Smooth muscle cell (in vitro differentiated cells): ENCODE data around the gene RCN2. TPM values are rescaled to one million over a fixed set of nuclear protein-coding genes. Genes with fewer than 3 reads are reported as not detected.

Source experiments
- DNase-seq: peaks from one replicate; lab custom pipeline; 2025; ENCODE audit not compliant: unreplicated experiment; lab: John Stamatoyannopoulos, UW
- H2AFZ ChIP-seq: fragments of 200-600 bp; sonication (generic); 2 replicates; pipeline ENCODE4 v1.6.0; 2016; ENCODE audit warnings: antibody characterized with exemption, low read depth, mild to moderate bottlenecking
- H3F3A ChIP-seq: fragments of 200-600 bp; sonication (generic); 2 replicates; pipeline ENCODE4 v1.6.0; 2017; ENCODE audit warnings: antibody characterized with exemption, low read depth
- H3K27ac ChIP-seq: fragments of 200-600 bp; sonication (generic); 2 replicates; pipeline ENCODE4 v1.5.1; 2016; ENCODE audit warnings: low read depth, mild to moderate bottlenecking
- H3K27me3 ChIP-seq: fragments of 200-600 bp; sonication (generic); 2 replicates; pipeline ENCODE4 v1.6.1; 2016; ENCODE audit warnings: low read depth, mild to moderate bottlenecking
- H3K36me3 ChIP-seq: fragments of 200-600 bp; sonication (generic); 2 replicates; pipeline ENCODE4 v1.5.1; 2016; ENCODE audit warnings: low read depth
- H3K4me1 ChIP-seq: fragments of 200-600 bp; sonication (generic); 2 replicates; pipeline ENCODE4 v1.5.1; 2016; ENCODE audit warnings: low read depth
- H3K4me2 ChIP-seq: fragments of 200-600 bp; sonication (generic); 2 replicates; pipeline ENCODE4 v1.6.0; 2016; ENCODE audit warnings: mild to moderate bottlenecking
- H3K4me3 ChIP-seq: fragments of 200-600 bp; sonication (generic); 2 replicates; pipeline ENCODE4 v1.5.1; 2016; ENCODE audit warnings: mild to moderate bottlenecking
- H3K79me2 ChIP-seq: fragments of 200-600 bp; sonication (generic); 2 replicates; pipeline ENCODE4 v1.6.0; 2016; ENCODE audit warnings: low read depth, mild to moderate bottlenecking
- H3K9ac ChIP-seq: fragments of 200-600 bp; sonication (generic); 2 replicates; pipeline ENCODE4 v1.6.0; 2016; ENCODE audit warnings: low read depth
- H3K9me3 ChIP-seq: fragments of 200-600 bp; sonication (generic); replicated peaks from 2 replicates; pipeline ENCODE4 v1.5.1; 2016; ENCODE audit warnings: low read depth
- H4K20me1 ChIP-seq: fragments of 200-600 bp; sonication (generic); 2 replicates; pipeline ENCODE4 v1.6.0; 2016; ENCODE audit warnings: low read depth
- WGBS: methylation state at CpG from one replicate; pipeline ENCODE4 v1.1.7; 2016; ENCODE audit warnings: low lambda C conversion rate; 5-methylcytosine and 5-hydroxymethylcytosine counted together
- polyA plus RNA-seq: library from polyadenylated mRNA; unstranded; fragments of >200 nt; fragmentation: Nextera tagmentation; extraction: Ambion mirVana; gene quantifications from 2 replicates; pipeline ENCODE4 v1.2.1, GENCODE V29; 2016
- total RNA-seq: library from RNA; depleted of rRNA; stranded (reverse); fragments of >200 nt; gene quantifications from 2 replicates; pipeline ENCODE4 v1.2.3, GENCODE V29; 2014
- TF ChIP-seq, protein P1 (sequence below): fragments of 200-600 bp; sonication (generic); IDR thresholded peaks from 2 replicates; pipeline ENCODE4 v1.5.1; 2017; ENCODE audit warnings: borderline replicate concordance, mild to moderate bottlenecking, antibody characterized with exemption; ENCODE audit not compliant: insufficient read depth, poor library complexity, severe bottlenecking

Gene RCN2
- total and polyA plus RNA-seq, 2 experiments from 2014 or later, result 190 to 200 TPM

DNA sequence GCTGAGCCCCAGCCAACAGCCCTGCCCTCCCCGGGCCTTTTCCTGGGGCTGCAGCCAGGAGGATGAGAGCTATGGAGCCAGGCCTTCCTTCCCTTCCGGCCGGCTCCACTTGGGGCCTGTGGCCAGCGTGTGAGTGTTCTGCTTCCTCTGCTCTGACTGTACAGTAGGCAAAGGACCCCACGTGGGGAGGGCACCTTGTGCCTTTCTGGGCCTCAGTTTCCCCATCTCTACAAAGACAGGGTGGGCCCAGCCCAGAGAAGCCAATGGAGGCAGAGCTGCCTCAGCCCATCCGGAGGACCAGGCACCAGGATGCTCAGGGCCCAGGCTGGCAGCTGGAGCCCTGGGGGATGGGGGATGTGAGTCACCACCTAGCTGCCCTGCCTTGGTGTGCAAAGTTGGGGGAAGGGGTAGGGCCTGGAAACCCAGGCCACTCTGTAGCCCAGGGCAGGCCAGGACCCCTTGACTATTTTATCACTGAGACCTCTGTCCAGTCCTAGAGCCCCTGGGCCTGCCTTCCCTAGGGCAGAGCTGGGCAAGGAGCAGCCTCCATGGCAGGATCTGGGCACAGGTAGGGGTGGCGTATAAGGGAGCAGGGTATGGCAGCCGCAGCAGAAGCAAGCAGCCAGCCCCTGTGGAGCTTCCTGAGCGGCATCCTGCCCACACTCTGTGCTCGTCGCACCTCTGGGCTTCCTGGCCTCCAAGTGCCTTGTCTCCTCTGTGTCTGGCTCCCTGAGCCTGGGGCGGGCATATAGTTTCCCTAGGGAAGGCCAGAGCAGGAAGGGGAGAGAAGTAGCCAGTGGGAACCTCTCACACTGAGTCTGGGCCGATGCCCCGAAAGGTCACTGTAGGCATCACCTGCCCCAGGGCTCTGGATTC lies 65.2 kb downstream of the RCN2 start:
- no peak overlapping the region for H3K9ac ChIP-seq
- H3K36me3 ChIP-seq, result no peaks in the 10 kb centered on the region
- no peak overlapping the region for H3K27ac ChIP-seq
- H2AFZ ChIP-seq, result no peak overlapping the region
- no peaks in the 10 kb centered on the region for H3K79me2 ChIP-seq
- TF ChIP-seq, protein P1, sequence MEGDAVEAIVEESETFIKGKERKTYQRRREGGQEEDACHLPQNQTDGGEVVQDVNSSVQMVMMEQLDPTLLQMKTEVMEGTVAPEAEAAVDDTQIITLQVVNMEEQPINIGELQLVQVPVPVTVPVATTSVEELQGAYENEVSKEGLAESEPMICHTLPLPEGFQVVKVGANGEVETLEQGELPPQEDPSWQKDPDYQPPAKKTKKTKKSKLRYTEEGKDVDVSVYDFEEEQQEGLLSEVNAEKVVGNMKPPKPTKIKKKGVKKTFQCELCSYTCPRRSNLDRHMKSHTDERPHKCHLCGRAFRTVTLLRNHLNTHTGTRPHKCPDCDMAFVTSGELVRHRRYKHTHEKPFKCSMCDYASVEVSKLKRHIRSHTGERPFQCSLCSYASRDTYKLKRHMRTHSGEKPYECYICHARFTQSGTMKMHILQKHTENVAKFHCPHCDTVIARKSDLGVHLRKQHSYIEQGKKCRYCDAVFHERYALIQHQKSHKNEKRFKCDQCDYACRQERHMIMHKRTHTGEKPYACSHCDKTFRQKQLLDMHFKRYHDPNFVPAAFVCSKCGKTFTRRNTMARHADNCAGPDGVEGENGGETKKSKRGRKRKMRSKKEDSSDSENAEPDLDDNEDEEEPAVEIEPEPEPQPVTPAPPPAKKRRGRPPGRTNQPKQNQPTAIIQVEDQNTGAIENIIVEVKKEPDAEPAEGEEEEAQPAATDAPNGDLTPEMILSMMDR, result no peak
- no peaks in the 10 kb centered on the region for H3K9me3 ChIP-seq
- H3K4me3 ChIP-seq, result no peak overlapping the region
- H3K4me2 ChIP-seq, result no peak overlapping the region
- no peaks in the 10 kb centered on the region for H4K20me1 ChIP-seq
- DNase-seq, result no peak
- 90% methylated on average over 14 of the region's 14 CpGs for WGBS
- no peaks in the 10 kb centered on the region for H3F3A ChIP-seq
- no peaks in the 10 kb centered on the region for H3K4me1 ChIP-seq
- H3K27me3 ChIP-seq, result no peaks in the 10 kb centered on the region

DNA sequence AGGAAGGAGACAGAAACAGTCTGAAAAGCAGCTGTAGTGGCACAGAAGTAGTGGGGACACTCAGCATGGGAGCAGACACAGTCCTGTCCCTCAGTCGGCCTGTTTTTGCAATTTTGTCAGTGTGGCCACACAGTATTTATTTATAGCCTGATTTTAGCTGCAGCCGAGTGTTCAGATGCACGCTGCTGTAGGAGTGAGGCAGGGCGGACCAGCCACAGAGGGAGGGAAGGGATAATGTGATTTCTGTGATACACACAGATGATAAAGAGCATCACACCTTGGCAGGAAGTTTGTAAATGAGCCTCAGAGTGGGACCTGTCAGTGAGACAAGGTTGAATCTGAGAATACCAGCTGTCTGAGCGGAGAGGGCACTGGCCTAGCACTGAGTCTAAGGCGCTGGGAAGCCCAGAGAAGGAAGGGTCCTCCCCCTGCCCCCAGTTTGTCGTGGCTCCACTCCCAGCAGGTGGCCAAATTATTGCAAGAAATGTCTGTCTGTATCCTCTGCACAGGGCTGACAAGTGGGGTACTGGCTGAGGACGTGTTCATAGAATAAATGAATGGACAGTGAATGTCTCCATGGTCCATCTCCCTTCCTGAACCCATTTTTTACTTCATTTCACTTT lies 67.2 kb downstream of the RCN2 start:
- H3K27ac ChIP-seq, result no peak overlapping the region
- H3K4me2 ChIP-seq, result no peak overlapping the region
- H3F3A ChIP-seq, result no peaks in the 10 kb centered on the region
- TF ChIP-seq, protein P1, result no peak
- no peak overlapping the region for H3K9ac ChIP-seq
- H4K20me1 ChIP-seq, result no peaks in the 10 kb centered on the region
- WGBS, result 81% methylated on average over 8 of the region's 8 CpGs
- H3K9me3 ChIP-seq, result no peaks in the 10 kb centered on the region
- DNase-seq, result no peak
- H3K79me2 ChIP-seq, result no peaks in the 10 kb centered on the region
- no peaks in the 10 kb centered on the region for H3K27me3 ChIP-seq
- H3K4me3 ChIP-seq, result no peak overlapping the region
- H3K36me3 ChIP-seq, result no peaks in the 10 kb centered on the region
- H2AFZ ChIP-seq, result no peak overlapping the region
- no peaks in the 10 kb centered on the region for H3K4me1 ChIP-seq

DNA sequence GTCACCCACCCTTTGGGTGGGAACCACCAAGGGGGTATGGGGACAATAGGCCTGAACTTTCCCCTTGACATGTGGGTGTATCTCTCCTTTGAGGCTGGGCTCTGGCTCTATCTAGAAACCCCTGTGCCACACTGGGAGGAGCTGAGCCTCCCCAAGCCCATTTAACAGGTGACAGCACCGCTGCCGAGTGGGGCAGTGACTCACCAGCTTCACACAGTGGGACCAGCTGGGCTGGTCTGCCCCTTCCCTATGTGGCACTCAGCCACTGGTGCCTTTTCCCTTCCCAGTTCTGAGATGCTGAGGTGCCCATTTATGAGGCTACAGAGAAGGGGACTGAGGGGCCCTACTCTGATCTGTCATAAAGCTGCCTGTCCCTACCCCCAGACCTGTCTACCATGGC lies 68.4 kb downstream of the RCN2 start:
- H3K9ac ChIP-seq, result no peak overlapping the region
- WGBS, result 77% methylated on average over 2 of the region's 2 CpGs
- no peaks in the 10 kb centered on the region for H3K9me3 ChIP-seq
- H3K4me3 ChIP-seq, result no peak overlapping the region
- H3K4me2 ChIP-seq, result no peak overlapping the region
- no peaks in the 10 kb centered on the region for H3K36me3 ChIP-seq
- H3F3A ChIP-seq, result no peaks in the 10 kb centered on the region
- no peaks in the 10 kb centered on the region for H3K27me3 ChIP-seq
- no peaks in the 10 kb centered on the region for H3K4me1 ChIP-seq
- no peaks in the 10 kb centered on the region for H3K79me2 ChIP-seq
- no peaks in the 10 kb centered on the region for H4K20me1 ChIP-seq
- TF ChIP-seq, protein P1, result no peak
- H2AFZ ChIP-seq, result no peak overlapping the region
- no peak for DNase-seq
- H3K27ac ChIP-seq, result no peak overlapping the region
